GM12878 (cell line): ENCODE data around the gene ADAMTSL1.

Experiments
- ATF2 ChIP-seq: IDR thresholded peaks from 2 replicates; pipeline ENCODE4 v1.6.1; 2012; ENCODE audit warnings: low read length, inconsistent platforms
- CEBPB ChIP-seq, 2 experiments: fragments of 150-350 bp in 1 of 2; IDR thresholded peaks; 2 replicates each; pipeline ENCODE4 v1.6.1; 2012 to 2014; ENCODE audit warnings: low read depth in 2 of 2, low read length in 2 of 2, borderline replicate concordance in 1 of 2, inconsistent platforms in 1 of 2
- CTCF ChIP-seq, 3 experiments: IDR thresholded peaks in 2 of 3; conservative IDR thresholded peaks in 1 of 3; 2 replicates each; pipeline ENCODE4 v1.5.1; 2011; ENCODE audit warnings: low read depth in 3 of 3, low read length in 3 of 3, mild to moderate bottlenecking in 3 of 3, control low read depth in 2 of 3, moderate library complexity in 2 of 3, inconsistent platforms in 1 of 3, mixed read lengths in 1 of 3; ENCODE audit not compliant: control insufficient read depth in 2 of 3, insufficient read depth in 1 of 3; ENCODE audit errors: extremely low read depth in 1 of 3
- ESRRA ChIP-seq: IDR thresholded peaks from 2 replicates; pipeline ENCODE4 v1.6.1; 2012; ENCODE audit warnings: mild to moderate bottlenecking, low read length, improper control_type of control experiment
- NBN ChIP-seq: fragments of 450-650 bp; IDR thresholded peaks from 2 replicates; pipeline ENCODE4 v1.6.1; 2016
- PAX5 ChIP-seq: IDR thresholded peaks from 2 replicates; pipeline ENCODE4 v1.6.1; 2011; ENCODE audit warnings: low read depth, low read length, borderline replicate concordance
- RAD21 ChIP-seq: IDR thresholded peaks from 2 replicates; pipeline ENCODE4 v1.6.1; 2011; ENCODE audit warnings: mild to moderate bottlenecking, low read depth, low read length, moderate library complexity; ENCODE audit not compliant: insufficient read depth
- RCOR1 ChIP-seq: conservative IDR thresholded peaks from 2 replicates; pipeline ENCODE4 v1.6.1; 2012; ENCODE audit warnings: low read depth, low read length, improper control_type of control experiment
- SKIL ChIP-seq: fragments of 450-650 bp; IDR thresholded peaks from 2 replicates; pipeline ENCODE4 v1.6.1; 2017; ENCODE audit warnings: mild to moderate bottlenecking, low read depth, inconsistent platforms; ENCODE audit not compliant: poor library complexity, severe bottlenecking
- SPI1 ChIP-seq: IDR thresholded peaks from 2 replicates; pipeline ENCODE4 v1.6.1; 2011; ENCODE audit warnings: low read depth, mild to moderate bottlenecking, low read length, moderate library complexity, borderline replicate concordance; ENCODE audit not compliant: insufficient read depth
- SREBF2 ChIP-seq: IDR thresholded peaks from 2 replicates; pipeline ENCODE4 v1.6.1; 2012; ENCODE audit warnings: mild to moderate bottlenecking, low read length
- TBL1XR1 ChIP-seq: IDR thresholded peaks from 2 replicates; pipeline ENCODE4 v1.6.1; 2012; ENCODE audit warnings: low read depth, low read length, improper control_type of control experiment
- YY1 ChIP-seq: IDR thresholded peaks from 2 replicates; pipeline ENCODE4 v1.6.1; 2011; ENCODE audit warnings: low read depth, mild to moderate bottlenecking, low read length

GRCh38 chr9:18692268-18692667 lies 218.3 kb downstream of the ADAMTSL1 start:
- TF ChIP-seq YY1 (no peak), CTCF (IDR thresholded peaks at IDR 0.05 in 2 of 3, conservative IDR thresholded peaks at IDR 0.05 in 1 of 3; ENCODE audit: control insufficient read depth in 2 of 3, extremely low read depth in 1 of 3, insufficient read depth in 1 of 3, low read depth in 3 of 3, low read length in 3 of 3) (no peak), RAD21 (no peak), CEBPB (IDR thresholded peaks at IDR 0.05; ENCODE audit: borderline replicate concordance in 1 of 2, low read depth in 2 of 2, low read length in 2 of 2) (no peak), TBL1XR1 (no peak), RCOR1 (no peak), ESRRA (no peak), ATF2 (no peak), SREBF2 (no peak), SKIL (no peak), SPI1 (no peak), PAX5 (no peak), NBN (no peak)
